Measurements from ENCODE around the gene CMTM8. TPM values are rescaled to one million over a fixed set of nuclear protein-coding genes. Genes with fewer than 3 reads are reported as not detected.
"Not testable (repeated sequence)": the region's sequence is repeated elsewhere in the genome, so short reads cannot be mapped to it uniquely, and the experiment has no call there.

Gene CMTM8
- total RNA-seq, 2 experiments from 2014 or later, result 6.1 to 7.5 TPM

DNA sequence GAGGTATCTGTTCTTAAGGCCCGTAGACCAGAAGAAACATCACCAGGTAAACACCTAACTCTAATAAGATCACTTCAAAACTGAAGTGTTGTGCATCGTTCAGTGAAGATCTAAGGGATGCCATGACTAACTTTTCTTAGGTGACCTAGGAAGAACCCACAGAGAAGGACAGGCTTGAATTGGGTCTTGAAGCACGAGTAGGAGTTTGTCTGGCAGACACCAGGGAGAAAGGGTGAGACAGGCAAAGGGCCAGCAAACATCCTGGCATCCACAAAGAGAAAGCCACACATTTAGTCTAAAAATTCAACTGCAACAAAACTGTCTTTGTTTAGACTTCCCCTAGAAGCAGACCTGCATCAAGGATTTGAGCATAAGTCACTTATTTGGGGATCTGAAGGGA is 15.5 kb upstream of the CMTM8 start:
- Histone ChIP-seq H3K36me3 (ENCODE audit: insufficient read depth, low read length) (no peaks in the 10 kb centered on the region), H3K27ac (ENCODE audit: low read depth in 1 of 2, low read length in 2 of 2) (no peak overlapping the region), H3K9me3 (ENCODE audit: control insufficient read depth in 1 of 2, insufficient read depth in 1 of 2, low read length in 2 of 2) (peaks cover 0 to 4% of the 10 kb centered on the region in 2 experiments), H3K27me3 (ENCODE audit: control insufficient read depth in 1 of 2, insufficient read depth in 2 of 2, low read length in 2 of 2) (no peaks in the 10 kb centered on the region), H3K4me3 (ENCODE audit: low read length) (no peak overlapping the region), H3K4me1 (ENCODE audit: insufficient read depth, low read length) (no peaks in the 10 kb centered on the region)
- Mint-ChIP-seq H3K36me3 (ENCODE audit: low read depth) (no peaks in the 10 kb centered on the region), H3K4me1 (ENCODE audit: low read depth) (no peaks in the 10 kb centered on the region), H3K4me3 (no peak overlapping the region), H3K27ac (no peak overlapping the region), H3K27me3 (no peaks in the 10 kb centered on the region), H3K9me3 (peaks cover 7% of the 10 kb centered on the region)
- intact Hi-C loops (cut with DNase I, micrococcal nuclease), result no loop called here
- TF ChIP-seq, protein P1, sequence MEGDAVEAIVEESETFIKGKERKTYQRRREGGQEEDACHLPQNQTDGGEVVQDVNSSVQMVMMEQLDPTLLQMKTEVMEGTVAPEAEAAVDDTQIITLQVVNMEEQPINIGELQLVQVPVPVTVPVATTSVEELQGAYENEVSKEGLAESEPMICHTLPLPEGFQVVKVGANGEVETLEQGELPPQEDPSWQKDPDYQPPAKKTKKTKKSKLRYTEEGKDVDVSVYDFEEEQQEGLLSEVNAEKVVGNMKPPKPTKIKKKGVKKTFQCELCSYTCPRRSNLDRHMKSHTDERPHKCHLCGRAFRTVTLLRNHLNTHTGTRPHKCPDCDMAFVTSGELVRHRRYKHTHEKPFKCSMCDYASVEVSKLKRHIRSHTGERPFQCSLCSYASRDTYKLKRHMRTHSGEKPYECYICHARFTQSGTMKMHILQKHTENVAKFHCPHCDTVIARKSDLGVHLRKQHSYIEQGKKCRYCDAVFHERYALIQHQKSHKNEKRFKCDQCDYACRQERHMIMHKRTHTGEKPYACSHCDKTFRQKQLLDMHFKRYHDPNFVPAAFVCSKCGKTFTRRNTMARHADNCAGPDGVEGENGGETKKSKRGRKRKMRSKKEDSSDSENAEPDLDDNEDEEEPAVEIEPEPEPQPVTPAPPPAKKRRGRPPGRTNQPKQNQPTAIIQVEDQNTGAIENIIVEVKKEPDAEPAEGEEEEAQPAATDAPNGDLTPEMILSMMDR (IDR thresholded peaks at IDR 0.05), result no peak
- DNase-seq (no peak), ATAC-seq (ENCODE audit: poor library complexity) (no peak)
- POLR2A ChIA-PET, result no interaction called here
- CTCF ChIA-PET, result no interaction called here

DNA sequence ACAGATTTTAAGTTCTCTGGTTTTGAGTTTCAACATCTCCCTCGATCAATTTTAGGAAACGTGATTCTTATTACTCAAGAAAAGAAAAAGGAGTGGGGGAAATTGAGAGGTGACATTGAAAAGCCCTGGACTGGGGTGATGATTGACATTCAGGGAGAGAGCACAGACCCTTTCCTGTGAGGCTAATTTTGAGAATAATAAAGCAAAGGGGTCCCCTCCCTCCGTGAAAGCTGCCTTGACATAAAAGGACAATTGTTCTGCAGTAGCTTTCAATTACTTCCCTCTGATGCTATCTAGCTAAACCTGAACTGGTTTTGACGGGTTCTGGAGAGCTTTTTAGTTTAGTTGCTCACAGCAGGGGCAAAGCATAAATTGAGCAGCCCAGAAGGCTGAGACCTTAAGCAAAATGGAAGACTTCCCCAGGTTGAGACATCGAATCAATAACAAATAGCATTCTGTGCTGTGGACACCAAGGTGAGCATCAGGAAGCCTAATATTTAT is 14.4 kb upstream of the CMTM8 start:
- ChIA-PET POLR2A (no interaction called here), CTCF (no interaction called here)
- Mint-ChIP-seq H3K4me3 (no peak overlapping the region), H3K27ac (no peak overlapping the region), H3K27me3 (no peaks in the 10 kb centered on the region), H3K9me3 (peaks cover 7% of the 10 kb centered on the region), H3K4me1 (ENCODE audit: low read depth) (no peaks in the 10 kb centered on the region), H3K36me3 (ENCODE audit: low read depth) (no peaks in the 10 kb centered on the region)
- Histone ChIP-seq H3K36me3 (ENCODE audit: insufficient read depth, low read length) (no peaks in the 10 kb centered on the region), H3K27ac (ENCODE audit: low read depth in 1 of 2, low read length in 2 of 2) (no peak overlapping the region), H3K4me1 (ENCODE audit: insufficient read depth, low read length) (no peaks in the 10 kb centered on the region), H3K4me3 (ENCODE audit: low read length) (no peak overlapping the region), H3K9me3 (ENCODE audit: control insufficient read depth in 1 of 2, insufficient read depth in 1 of 2, low read length in 2 of 2) (peaks cover 0 to 4% of the 10 kb centered on the region in 2 experiments), H3K27me3 (ENCODE audit: control insufficient read depth in 1 of 2, insufficient read depth in 2 of 2, low read length in 2 of 2) (no peaks in the 10 kb centered on the region)
- intact Hi-C loops (cut with DNase I, micrococcal nuclease), result no loop called here
- ATAC-seq (ENCODE audit: poor library complexity) (no peak), DNase-seq (no peak)
- TF ChIP-seq, protein P1 (IDR thresholded peaks at IDR 0.05), result no peak

DNA sequence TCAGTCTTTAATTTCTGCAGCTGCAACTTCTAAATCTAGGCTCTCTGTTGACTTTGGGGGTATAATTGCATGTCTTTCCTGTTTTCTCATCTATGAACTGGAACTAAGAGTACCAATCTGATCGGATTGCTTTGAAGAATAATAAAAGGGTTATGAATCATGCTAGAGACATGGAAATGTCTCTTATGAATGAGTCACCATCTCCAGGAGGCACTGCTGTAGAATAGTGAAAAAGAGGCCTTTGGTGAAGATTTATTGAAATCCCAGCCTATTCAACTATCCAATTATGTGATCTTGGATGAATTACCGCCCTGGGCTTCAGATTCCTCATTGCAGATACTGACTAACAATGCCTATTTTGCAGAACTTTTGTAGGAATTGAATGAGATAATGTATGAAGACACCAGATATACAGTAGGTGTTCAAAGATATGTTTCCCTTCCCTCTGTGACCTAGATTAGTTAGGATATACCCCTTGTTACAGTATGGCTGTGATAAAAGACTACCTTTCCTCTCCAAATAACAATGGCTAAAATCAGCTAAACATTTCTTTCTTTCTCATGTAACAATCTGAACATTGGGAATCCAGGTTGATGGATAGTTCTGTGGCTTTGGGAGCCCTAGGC is 11.5 kb upstream of the CMTM8 start:
- ChIA-PET CTCF (interaction anchor here (0.6 kb wide), 1 partner anchor 271 kb away, joined by 3 read pairs; no protein-coding TSS in a partner anchor), POLR2A (no interaction called here)
- Histone ChIP-seq H3K9me3 (ENCODE audit: control insufficient read depth in 1 of 2, insufficient read depth in 1 of 2, low read length in 2 of 2) (no peaks in the 10 kb centered on the region), H3K4me3 (ENCODE audit: low read length) (no peak overlapping the region), H3K36me3 (ENCODE audit: insufficient read depth, low read length) (no peaks in the 10 kb centered on the region), H3K4me1 (ENCODE audit: insufficient read depth, low read length) (no peaks in the 10 kb centered on the region), H3K27me3 (ENCODE audit: control insufficient read depth in 1 of 2, insufficient read depth in 2 of 2, low read length in 2 of 2) (no peaks in the 10 kb centered on the region), H3K27ac (ENCODE audit: low read depth in 1 of 2, low read length in 2 of 2) (no peak overlapping the region)
- Mint-ChIP-seq H3K9me3 (peaks cover 2% of the 10 kb centered on the region), H3K27ac (no peak overlapping the region), H3K27me3 (no peaks in the 10 kb centered on the region), H3K4me3 (no peak overlapping the region), H3K36me3 (ENCODE audit: low read depth) (no peaks in the 10 kb centered on the region), H3K4me1 (ENCODE audit: low read depth) (no peaks in the 10 kb centered on the region)
- ATAC-seq (ENCODE audit: poor library complexity) (no peak), DNase-seq (no peak)
- TF ChIP-seq, protein P1 (IDR thresholded peaks at IDR 0.05), result no peak
- intact Hi-C loops (cut with DNase I, micrococcal nuclease), result no loop called here

DNA sequence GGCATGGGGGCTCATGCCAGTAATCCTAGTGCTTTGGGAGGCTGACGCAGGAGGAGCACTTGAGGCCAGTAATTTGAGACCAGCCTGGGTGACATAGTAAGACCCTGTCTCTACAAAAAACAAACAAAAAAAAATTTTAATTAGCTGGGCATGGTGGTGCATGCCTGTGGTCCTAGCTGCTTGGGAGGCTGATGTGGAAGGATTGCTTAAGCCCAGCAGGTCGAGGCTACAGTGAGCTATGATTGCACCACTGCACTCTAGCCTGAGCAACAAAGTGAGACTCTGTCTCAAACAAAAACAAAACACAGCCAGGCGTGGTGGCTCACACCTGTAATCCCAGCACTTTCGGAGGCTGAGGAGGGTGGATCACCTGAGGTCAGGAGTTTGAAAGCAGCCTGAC is 9.7 kb upstream of the CMTM8 start:
- H3K9me3 Mint-ChIP-seq; H3K27ac Mint-ChIP-seq; H3K4me1 ChIP-seq (ENCODE audit: insufficient read depth, low read length); H3K27me3 Mint-ChIP-seq; H3K9me3 ChIP-seq (ENCODE audit: control insufficient read depth in 1 of 2, insufficient read depth in 1 of 2, low read length in 2 of 2); POLR2A ChIA-PET; ATAC-seq (ENCODE audit: poor library complexity); H3K36me3 ChIP-seq (ENCODE audit: insufficient read depth, low read length); H3K36me3 Mint-ChIP-seq (ENCODE audit: low read depth); H3K4me1 Mint-ChIP-seq (ENCODE audit: low read depth); H3K4me3 ChIP-seq (ENCODE audit: low read length); H3K27me3 ChIP-seq (ENCODE audit: control insufficient read depth in 1 of 2, insufficient read depth in 2 of 2, low read length in 2 of 2); H3K27ac ChIP-seq (ENCODE audit: low read depth in 1 of 2, low read length in 2 of 2); H3K4me3 Mint-ChIP-seq; CTCF ChIA-PET; intact Hi-C loops (cut with DNase I, micrococcal nuclease); DNase-seq: not testable (repeated sequence)
